GM19395 (cell line): Measurements from ENCODE around the gene ABCC11.
"Not testable (repeated sequence)": the region's sequence is repeated elsewhere in the genome, so short reads cannot be mapped to it uniquely, and the experiment has no call there.

Experiments
- ATAC-seq: cut with Tn5 transposase; IDR thresholded peaks from one replicate; pipeline ENCODE4 v1.9.1; 2021; ENCODE audit warnings: mild to moderate bottlenecking, moderate library complexity; ENCODE audit not compliant: unreplicated experiment

The ABCC11 gene

DNA sequence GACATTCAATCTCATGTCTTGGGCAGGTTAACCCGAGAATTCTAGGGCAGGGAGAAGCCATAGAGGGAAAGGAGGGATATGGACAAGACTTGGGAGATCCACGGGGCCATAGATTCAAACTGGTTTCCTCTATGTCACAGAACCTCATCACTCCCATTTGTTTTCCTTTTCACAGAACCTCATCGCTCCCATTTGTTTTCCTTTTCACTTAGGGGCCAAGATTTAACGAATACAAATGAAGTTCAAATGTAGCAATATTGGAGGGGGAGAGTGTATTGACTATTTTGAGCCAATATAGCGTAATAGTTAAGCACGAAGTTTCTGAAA, 42.6 kb downstream of the ABCC11 start:
- no peak for ATAC-seq

GRCh38 chr16:48203974-48204824, 43.1 kb downstream of the ABCC11 start:
- ATAC-seq: no peak

DNA sequence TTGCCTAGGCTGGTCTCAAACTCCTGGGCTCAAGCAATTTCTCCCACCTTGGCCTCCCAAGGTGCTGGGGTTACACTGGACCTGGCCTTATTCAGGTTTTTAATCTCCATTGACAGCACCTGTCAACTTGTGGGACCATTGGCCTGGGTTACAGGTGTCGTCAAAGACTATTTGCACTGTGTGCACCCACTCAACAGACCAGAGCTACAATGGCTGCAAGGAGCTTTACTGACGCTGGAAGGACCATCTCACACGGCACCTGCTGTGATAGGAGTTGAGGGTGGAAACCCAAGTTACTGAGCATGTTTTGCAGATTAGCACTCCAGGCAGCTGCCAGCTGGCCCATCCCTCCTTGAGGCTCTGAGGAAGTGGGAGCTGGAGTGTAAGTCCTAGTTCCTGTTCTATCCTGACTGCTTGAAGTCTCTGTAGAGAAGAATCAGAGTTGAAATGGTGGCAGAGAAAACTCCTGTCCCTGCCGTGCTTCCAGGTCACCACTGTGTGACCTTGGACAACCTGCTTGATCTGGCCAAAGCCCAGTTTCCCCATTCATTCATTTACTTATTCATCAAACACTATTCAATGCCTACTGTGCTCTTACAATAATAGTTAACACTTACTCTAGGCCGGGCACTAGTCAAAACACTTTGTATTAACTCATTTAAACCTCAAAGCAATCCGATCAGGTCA, 45.7 kb downstream of the ABCC11 start:
- ATAC-seq: no peak

- no peak for ATAC-seq
Measured at GRCh38 chr16:48197294-48197693, 50.0 kb downstream of the ABCC11 start.

DNA sequence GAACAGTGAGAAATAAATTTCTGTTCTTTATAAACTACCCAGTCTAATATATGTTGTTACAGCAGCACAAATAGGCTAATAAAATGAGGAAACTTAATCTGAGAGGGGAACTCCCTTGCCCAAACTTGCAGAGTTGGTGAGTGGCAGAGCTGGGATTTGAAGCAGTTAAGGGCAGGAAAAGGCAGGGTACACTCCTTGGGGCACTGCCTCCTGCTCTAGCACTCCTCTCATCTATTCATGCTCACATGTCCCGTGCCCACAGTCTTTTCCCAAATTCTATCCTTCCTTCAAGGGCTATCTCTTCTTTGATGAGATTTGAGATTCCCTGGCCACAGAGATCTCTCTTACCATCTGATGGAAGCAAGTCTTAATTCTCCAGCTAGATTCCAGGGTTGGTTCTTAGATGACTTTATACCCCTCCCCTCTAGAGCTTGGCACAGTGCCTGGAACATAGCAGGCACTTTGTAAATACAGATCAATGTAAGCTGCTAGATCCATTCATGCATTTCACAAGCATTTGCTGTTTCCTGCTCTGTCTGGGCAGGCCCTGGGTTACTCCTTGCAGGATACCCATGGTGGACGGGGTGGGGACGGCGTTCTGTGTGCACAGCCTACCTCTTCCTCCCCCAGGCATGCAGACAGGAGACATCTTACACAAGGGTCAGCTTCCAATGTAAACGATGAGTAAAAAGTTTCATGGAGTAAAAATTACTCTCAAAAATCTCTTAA, 52.3 kb downstream of the ABCC11 start:
- no peak for ATAC-seq

- no peak for ATAC-seq
Measured at GRCh38 chr16:48193846-48194245, 53.5 kb downstream of the ABCC11 start.

GRCh38 chr16:48188449-48189102, 58.8 kb downstream of the ABCC11 start:
- ATAC-seq: peak; percentile 98

DNA sequence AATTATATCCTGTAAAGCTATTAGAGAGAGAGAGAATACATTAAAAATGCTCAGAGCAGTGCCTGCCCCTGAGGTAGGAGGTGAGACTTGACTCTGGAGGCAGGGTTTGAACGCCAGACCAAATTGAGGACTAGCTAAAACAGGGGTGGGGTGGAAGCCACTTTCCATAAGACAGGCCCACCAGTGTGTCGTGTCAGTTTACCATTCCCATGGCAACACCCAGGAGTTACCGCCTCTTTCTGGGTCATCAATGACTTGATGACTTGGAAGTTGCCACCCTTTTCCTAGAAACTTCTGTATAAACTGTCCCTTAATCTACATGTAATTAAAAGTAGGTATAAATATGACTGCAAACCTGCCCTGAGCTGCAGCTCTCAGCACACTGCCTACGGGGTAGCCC, 59.6 kb downstream of the ABCC11 start:
- no peak for ATAC-seq

GRCh38 chr16:48184681-48185080, 62.7 kb downstream of the ABCC11 start:
- ATAC-seq: no peak

- ATAC-seq: no peak
Measured at GRCh38 chr16:48182979-48183537, 64.3 kb downstream of the ABCC11 start.

GRCh38 chr16:48181746-48182520, 65.4 kb downstream of the ABCC11 start:
- not testable (repeated sequence) for ATAC-seq

DNA sequence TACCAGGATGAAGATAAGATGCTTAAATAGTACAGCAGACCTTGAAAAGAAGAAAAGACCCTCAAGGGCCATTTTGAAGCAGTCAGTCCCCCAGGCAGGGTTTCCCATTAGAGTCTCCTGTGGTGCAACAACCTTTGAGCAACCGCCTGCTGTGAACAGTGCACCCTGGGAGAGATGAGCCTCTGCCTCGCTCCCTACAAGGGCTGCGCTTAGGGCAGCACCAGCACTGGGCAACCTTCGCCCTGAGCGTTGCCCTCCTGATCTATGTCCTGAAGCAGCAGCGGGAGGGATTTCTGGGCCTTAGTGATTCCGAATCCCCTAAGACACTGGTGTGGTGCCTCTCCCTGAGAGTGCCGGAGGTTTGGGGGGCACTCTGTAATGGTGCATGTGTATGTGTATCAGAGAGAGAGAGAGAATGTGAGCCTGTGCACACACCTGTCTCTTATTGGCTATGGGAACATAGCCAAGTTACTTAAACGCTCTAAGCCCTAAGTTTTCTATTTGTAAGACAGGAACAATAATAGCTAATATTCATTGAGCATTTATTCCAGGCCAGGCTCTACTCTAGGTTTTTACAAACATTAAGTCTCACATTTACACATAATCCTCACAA, 66.4 kb downstream of the ABCC11 start:
- no peak for ATAC-seq

DNA sequence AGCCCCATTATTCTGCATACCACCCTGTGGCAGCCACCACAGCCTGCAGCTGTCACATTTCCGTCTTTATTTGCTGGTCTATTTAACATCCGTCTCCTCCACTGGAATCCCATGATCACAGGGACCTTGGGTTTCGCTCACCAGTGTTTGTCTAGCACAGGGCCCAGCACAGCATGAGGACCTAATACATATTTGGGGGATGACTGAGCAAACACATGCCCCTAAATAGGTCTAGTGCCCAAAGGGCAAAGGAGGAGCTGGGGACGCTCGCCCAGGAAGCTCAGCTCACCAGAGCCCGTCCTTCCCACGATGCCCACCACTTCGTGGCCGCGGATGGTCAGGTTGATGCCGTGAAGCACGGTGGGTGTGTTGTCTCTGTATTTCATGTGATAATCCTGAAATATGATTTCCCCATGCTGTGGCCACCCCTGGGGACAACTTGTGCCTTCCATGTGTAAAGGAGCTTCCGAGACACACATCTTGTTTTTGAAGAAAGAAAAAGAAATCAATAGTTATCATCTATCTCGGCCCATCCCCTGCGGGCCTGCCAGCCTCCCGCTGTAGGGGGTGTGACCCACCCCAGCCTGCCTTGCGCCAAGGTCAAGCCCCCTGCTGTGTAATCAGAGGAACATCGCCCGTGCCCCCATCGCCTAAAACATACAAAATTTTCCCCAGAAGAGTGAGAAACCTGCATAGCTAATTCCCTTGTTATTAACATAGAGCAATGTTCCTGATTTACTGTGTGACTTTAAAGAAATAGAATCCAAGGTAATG, 70.5 kb downstream of the ABCC11 start:
- no peak for ATAC-seq

- ATAC-seq: no peak
Measured at GRCh38 chr16:48173889-48174288, 73.5 kb downstream of the ABCC11 start.

GRCh38 chr16:48172682-48173081, 74.7 kb downstream of the ABCC11 start:
- no peak for ATAC-seq

DNA sequence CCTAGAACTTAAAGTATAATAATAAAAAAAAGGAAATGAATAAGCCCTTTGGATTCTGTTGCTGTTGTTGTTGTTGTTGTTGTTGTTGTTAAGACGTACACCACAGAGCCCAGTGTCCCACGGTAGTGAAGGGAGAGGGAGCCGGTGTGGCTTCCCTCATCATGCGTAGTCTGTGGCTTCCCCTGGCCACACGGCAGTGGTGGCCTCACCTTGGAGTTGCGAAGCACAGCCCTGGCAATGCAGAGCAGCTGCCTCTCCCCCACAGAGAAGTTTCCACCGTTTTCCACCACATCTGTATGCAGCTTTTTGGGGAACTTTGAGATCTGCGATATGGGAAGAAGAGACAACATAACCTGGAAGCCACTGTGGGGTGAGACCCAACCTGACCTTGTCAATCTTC, 77.4 kb downstream of the ABCC11 start:
- ATAC-seq: no peak

- ATAC-seq: no peak
Measured at GRCh38 chr16:48168075-48168474, 79.3 kb downstream of the ABCC11 start.

DNA sequence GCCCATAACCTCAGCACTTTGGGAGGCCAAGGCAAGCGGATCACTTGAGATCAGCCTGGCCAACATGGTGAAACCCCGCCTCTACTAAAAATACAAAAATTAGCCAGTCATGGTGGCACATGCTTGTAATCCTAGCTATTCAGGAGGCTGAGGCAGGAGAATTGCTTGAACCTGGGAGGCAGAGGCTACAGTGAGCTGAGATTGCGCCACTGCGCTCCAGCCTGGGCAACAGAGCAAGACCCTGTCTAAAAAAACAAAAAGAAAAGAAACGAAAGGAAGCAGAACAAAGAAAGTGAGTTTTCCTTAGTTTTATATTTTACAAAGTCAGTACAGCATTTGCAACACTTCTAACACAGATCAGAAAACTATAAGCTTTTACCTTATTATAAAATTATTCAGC, 80.7 kb downstream of the ABCC11 start:
- ATAC-seq: not testable (repeated sequence)

DNA sequence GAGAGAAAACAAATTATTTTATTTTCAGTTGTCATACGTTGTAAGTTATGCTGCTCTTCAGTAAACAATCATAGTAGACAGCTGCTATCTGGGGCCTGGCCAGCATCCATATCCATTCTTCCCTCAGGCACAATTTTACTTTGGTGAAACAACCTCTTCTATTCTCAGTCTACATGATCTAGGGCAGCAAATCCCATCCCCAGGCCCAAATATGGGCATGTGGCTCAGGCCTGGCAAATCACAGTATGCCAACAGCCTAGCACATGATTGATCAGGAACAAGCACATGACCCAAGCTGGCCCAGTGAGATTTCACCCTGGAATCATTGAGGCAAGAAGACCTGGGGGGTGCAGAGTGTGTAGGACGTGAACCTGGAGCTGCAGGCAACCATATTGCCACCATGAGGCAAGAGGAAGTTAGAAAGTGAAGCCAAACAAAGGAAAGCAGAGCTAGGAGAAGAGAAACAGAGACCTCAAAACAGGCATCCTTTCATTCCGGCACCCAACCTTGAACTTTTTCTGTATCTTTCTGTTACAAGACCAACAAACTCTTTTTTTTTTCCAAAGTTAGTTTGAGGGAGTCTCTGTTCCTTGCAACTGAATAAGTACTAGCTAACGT, 81.3 kb downstream of the ABCC11 start:
- ATAC-seq: no peak
